Left lung (tissue), 10 donors: ENCODE results near the gene PREX1. TPM values are rescaled to one million over a fixed set of nuclear protein-coding genes. Genes with fewer than 3 reads are reported as not detected.

ENCODE experiments used
- ATAC-seq: fragments of 200-7000 bp; cut with Tn5 transposase; one replicate; pipeline ENCODE4 v1.9.1; 2020; ENCODE audit warnings: moderate library complexity
- DNase-seq, 4 donors: peaks; one replicate each; pipeline ENCODE4 v3.0.0-alpha.2; 2013 to 2020
- H3K27ac ChIP-seq, 2 donors: fragments of 200-600 bp; sonication (generic) in 1 of 2; one replicate each; pipeline versions ENCODE4 v1.5.0 to v1.8.0; 2020 to 2021
- H3K27me3 ChIP-seq, 2 donors: fragments of 200-600 bp; sonication (generic) in 1 of 2; one replicate each; pipeline versions ENCODE4 v1.5.0 to v1.8.0; 2020 to 2021
- H3K36me3 ChIP-seq, 2 donors: fragments of 200-600 bp; sonication (generic) in 1 of 2; one replicate each; pipeline versions ENCODE4 v1.5.0 to v1.8.0; 2020 to 2021
- H3K4me1 ChIP-seq, 2 donors: fragments of 200-600 bp; one replicate each; pipeline ENCODE4 v1.8.0; 2021
- H3K4me3 ChIP-seq, 2 donors: fragments of 200-600 bp; sonication (generic) in 1 of 2; one replicate each; pipeline versions ENCODE4 v1.5.0 to v1.8.0; 2020 to 2021; ENCODE audit warnings: mild to moderate bottlenecking in 1 of 2
- H3K9me3 ChIP-seq, 2 donors: fragments of 200-600 bp; sonication (generic) in 1 of 2; one replicate each; pipeline versions ENCODE4 v1.5.0 to v1.8.0; 2020 to 2021
- intact Hi-C, 2 donors: fragments of 100-400 bp; cut with DNase I; formaldehyde crosslinking; loops; one replicate each; pipeline versions ENCODE4 v1.11.2 to v1.14.2; 2022
- polyA plus RNA-seq, 6 donors: library from polyadenylated mRNA; unstranded; fragments of 120-200 nt; gene quantifications; one replicate each; pipeline ENCODE4 v1.2.1, GENCODE V29; 2013; ENCODE audit not compliant: insufficient read length in 6 of 6
- total RNA-seq, 2 donors: library from RNA; stranded (reverse); fragmentation: NEBNext Ultra II Directional; extraction: Animal tissue kit (Norgen Biotek cat#: 25700); gene quantifications; one replicate each; pipeline ENCODE4 v1.2.1, GENCODE V29; 2021
- TF ChIP-seq, protein P1 (sequence below), 2 donors: fragments of 200-600 bp; sonication (generic) in 1 of 2; IDR thresholded peaks; one replicate each; pipeline versions ENCODE4 v1.5.0 to v1.8.0; 2021; ENCODE audit warnings: antibody characterized with exemption in 2 of 2
- donor health status: DM: no; HTN: yes; CAD: no.
- donor health status: DM: no; HTN: no; CAD: no.

Gene PREX1
- total and polyA plus RNA-seq, 8 donors, result 20.3 to 111 (median 26.1) TPM

DNA sequence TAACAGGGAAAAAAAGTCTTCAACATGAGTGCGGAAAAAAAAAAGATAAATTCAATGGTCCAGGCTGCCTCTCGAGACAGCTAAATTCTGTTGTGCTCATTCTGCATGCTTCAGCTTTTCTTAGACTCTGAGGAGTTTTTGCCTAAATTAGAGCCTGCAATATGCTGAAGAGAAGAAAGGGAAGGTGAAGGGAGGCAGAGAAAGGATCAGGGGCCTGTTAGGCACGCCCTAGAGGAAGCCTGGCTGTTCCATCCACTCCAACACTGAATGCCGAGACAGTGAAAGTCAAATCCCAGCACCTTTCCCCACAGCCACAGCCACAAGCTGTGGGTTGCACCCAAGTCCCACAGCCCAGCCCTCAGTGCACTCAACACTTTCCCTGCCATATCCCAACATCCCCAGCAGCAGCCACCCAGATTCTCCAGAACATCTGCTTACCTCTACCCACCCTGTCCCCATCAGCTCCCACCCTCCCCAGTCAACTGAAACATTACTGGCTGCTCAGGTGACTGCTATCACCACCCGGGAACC, 37.3 kb downstream of the PREX1 start:
- H3K4me3 ChIP-seq, result no peak overlapping the region
- H3K36me3 ChIP-seq, result no peaks in the 10 kb centered on the region
- no peak for ATAC-seq
- H3K4me1 ChIP-seq, result peaks cover 15 to 86% of the 10 kb centered on the region in 2 donors
- TF ChIP-seq, protein P1, sequence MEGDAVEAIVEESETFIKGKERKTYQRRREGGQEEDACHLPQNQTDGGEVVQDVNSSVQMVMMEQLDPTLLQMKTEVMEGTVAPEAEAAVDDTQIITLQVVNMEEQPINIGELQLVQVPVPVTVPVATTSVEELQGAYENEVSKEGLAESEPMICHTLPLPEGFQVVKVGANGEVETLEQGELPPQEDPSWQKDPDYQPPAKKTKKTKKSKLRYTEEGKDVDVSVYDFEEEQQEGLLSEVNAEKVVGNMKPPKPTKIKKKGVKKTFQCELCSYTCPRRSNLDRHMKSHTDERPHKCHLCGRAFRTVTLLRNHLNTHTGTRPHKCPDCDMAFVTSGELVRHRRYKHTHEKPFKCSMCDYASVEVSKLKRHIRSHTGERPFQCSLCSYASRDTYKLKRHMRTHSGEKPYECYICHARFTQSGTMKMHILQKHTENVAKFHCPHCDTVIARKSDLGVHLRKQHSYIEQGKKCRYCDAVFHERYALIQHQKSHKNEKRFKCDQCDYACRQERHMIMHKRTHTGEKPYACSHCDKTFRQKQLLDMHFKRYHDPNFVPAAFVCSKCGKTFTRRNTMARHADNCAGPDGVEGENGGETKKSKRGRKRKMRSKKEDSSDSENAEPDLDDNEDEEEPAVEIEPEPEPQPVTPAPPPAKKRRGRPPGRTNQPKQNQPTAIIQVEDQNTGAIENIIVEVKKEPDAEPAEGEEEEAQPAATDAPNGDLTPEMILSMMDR (IDR thresholded peaks at IDR 0.05), result no peak
- no peaks in the 10 kb centered on the region for H3K9me3 ChIP-seq
- H3K27me3 ChIP-seq, result peaks cover 0 to 44% of the 10 kb centered on the region in 2 donors
- no peak for DNase-seq
- H3K27ac ChIP-seq, result peak overlapping the region in 1 of 2 donors; percentile 33
- intact Hi-C loops, result no loop called here

DNA sequence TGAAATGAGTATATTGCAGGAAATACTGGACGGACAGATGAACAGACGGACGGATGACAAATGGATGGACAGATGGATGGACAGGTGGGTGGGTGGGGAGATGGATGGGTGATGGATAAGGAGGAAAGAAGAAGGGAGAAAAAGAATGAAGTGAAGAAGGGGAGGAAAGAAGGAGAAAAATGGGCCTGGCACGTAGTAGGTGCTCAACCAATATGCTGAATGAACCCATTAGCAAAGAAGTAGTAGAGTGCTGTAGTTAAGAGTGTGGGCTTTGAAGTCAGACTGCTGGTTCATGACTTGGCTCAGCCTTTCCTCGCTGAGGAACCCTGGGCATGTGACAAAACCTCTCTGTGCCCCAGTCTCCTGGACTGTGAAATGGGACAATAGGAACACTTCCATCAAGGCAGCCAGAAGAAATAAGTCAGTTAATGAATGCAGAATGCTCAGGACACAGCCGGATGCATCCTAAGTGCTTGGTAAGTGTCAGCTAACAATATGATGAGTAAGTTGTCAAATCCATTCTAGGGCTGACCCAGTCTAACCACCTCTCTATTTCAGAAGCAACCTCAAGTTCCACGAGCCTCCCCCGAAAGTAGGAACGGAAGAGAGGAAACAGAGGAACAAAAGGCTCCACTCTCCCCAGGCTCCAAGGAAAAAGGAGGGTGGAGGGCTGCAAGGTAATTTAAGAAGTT, 37.9 kb downstream of the PREX1 start:
- H3K27ac ChIP-seq, result peak overlapping the region in 1 of 2 donors; percentile 33
- intact Hi-C loops, result no loop called here
- ATAC-seq (no peak), DNase-seq (no peak)
- TF ChIP-seq, protein P1 (IDR thresholded peaks at IDR 0.05), result no peak
- no peaks in the 10 kb centered on the region for H3K36me3 ChIP-seq
- H3K27me3 ChIP-seq, result peaks cover 0 to 44% of the 10 kb centered on the region in 2 donors
- peaks cover 15 to 86% of the 10 kb centered on the region in 2 donors for H3K4me1 ChIP-seq
- H3K9me3 ChIP-seq, result no peaks in the 10 kb centered on the region
- H3K4me3 ChIP-seq, result no peak overlapping the region

DNA sequence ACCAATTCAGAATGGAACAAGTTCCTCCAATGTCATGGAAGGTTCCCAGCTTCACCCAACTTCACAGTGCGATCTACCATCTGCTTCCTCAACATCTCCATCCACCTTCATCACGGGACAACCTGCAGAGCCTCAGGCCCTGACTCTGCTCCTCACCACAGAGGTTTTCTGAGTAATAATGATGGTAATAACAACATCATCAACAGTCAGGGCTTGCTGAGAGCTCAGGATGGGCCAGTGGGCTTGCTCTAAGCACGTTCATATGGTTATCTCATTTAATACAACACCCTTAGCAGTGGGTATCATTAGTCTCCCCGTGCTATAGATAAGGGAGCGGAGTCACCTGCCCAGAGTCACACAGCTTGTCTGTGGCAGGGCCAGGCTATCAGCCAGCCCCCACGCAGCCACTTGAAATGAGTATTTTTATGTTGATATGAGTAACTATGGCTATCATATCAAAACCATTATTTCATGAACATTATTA, 38.6 kb downstream of the PREX1 start:
- Histone ChIP-seq H3K4me3 (no peak overlapping the region), H3K4me1 (peaks cover 17 to 86% of the 10 kb centered on the region in 2 donors), H3K27me3 (peaks cover 0 to 37% of the 10 kb centered on the region in 2 donors), H3K27ac (peak overlapping the region in 1 of 2 donors; percentile 76), H3K9me3 (no peaks in the 10 kb centered on the region), H3K36me3 (no peaks in the 10 kb centered on the region)
- ATAC-seq (no peak), DNase-seq (no peak)
- intact Hi-C loops, result no loop called here
- TF ChIP-seq, protein P1 (IDR thresholded peaks at IDR 0.05), result no peak

DNA sequence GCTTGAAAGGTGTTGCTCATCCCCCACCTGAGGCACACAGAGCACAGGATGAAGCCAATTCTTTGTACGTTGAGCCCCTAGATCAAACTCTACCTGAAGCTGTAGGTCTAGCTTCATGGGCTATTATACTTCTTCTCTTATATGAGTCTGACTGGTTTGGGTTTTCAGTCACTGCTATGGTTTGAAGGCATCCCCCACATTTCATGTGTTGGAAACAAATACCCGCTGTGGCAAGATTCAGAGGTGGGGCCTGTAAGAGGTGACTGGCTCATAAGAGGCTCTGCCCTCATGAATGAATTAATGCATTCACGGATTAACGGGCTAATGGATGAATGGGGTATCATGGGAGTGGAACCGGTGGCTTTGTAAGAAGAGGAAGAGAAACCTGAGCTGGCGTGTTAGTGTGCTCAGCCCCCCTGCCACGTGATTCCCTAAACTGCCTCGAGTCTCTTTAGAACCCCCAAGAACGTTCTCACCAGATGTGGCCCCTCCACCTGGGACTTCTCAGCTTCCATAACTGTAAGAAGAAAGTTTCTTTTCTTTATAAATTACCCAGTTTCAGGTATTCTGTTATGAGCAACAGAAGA, 39.2 kb downstream of the PREX1 start:
- Histone ChIP-seq H3K27ac (peak overlapping the region in 1 of 2 donors; percentile 76), H3K27me3 (peaks cover 0 to 37% of the 10 kb centered on the region in 2 donors), H3K4me1 (peaks cover 19 to 86% of the 10 kb centered on the region in 2 donors), H3K36me3 (no peaks in the 10 kb centered on the region), H3K4me3 (no peak overlapping the region), H3K9me3 (no peaks in the 10 kb centered on the region)
- intact Hi-C loops, result no loop called here
- ATAC-seq (no peak), DNase-seq (no peak)
- TF ChIP-seq, protein P1 (IDR thresholded peaks at IDR 0.05), result no peak

DNA sequence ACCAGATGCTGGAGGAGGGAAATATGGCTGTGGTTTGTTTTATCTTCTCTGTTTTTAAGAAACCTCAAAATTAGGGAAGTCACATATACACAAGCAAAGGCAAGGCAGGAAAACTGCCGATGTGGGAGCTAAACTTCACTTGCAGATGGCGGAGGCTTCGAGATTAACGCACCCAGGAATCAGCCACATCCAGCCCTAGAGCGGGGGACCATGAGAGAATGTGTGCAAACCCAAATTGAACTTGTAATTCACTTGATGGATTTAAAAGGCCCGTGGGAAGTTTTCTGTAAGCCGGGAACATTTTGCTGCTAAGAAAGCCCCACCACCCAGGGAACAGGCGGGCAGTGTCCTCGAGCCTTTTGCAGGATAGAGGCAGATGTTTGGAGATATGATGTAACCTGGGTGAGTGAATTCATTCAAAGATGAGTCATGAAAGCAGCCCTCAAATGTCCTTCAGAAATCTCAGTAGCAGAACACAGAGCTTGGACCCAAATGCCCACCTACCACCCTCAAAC, 39.9 kb downstream of the PREX1 start:
- DNase-seq, result no peak
- H3K9me3 ChIP-seq, result no peaks in the 10 kb centered on the region
- TF ChIP-seq, protein P1 (IDR thresholded peaks at IDR 0.05), result no peak
- H3K27me3 ChIP-seq, result peaks cover 0 to 37% of the 10 kb centered on the region in 2 donors
- H3K27ac ChIP-seq, result peak overlapping the region in 1 of 2 donors; percentile 76
- intact Hi-C loops, result no loop called here
- peaks cover 19 to 91% of the 10 kb centered on the region in 2 donors for H3K4me1 ChIP-seq
- no peaks in the 10 kb centered on the region for H3K36me3 ChIP-seq
- H3K4me3 ChIP-seq, result no peak overlapping the region
- no peak for ATAC-seq
